Retinal pigment epithelial cell (primary cell): Measurements from ENCODE around the gene USP32.

ENCODE experiments used
- DNase-seq: peaks from one replicate; pipeline ENCODE4 v3.0.0-alpha.2; 2010; ENCODE audit warnings: low read depth
- H3K4me3 ChIP-seq: 2 replicates; pipeline ENCODE4 v1.5.1; 2011; ENCODE audit warnings: mild to moderate bottlenecking, low read length, control low read depth, moderate library complexity
- CTCF ChIP-seq: conservative IDR thresholded peaks from 2 replicates; pipeline ENCODE4 v1.5.1; 2011; ENCODE audit warnings: low read depth, low read length, control low read depth, inconsistent platforms

Gene USP32

DNA sequence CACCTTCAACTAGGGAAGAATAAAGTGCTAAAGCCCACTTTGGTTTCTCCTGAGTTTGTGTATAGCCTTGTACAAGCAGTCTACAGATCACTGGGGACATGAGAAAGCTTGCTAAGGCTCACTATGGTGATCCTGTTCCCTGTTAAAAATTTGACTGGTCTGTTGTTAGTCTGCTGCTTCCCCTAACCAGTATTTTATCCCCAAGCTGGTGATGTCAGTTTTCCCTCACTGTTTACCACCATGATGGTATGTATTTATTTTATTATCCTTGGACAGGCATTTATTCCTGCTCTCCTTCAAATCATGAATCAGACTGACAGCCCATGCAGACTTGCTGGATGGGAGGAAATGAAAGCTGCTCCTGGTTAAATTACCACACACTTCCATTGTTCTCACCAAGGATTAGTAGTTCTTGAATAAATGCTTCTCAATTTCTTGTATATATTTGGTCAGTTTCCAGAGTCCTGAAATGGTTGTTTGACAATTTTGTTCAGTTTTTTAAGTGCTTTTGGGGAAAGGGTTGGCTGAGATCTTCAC lies 142.6 kb downstream of the USP32 start:
- H3K4me3 ChIP-seq: no peak overlapping the region
- DNase-seq: no peak
- no peak for TF ChIP-seq CTCF

GRCh38 chr17:60248618-60249289 lies 143.2 kb downstream of the USP32 start:
- TF ChIP-seq CTCF: no peak
- no peak overlapping the region for H3K4me3 ChIP-seq
- no peak for DNase-seq

GRCh38 chr17:60247836-60248461 lies 144.0 kb downstream of the USP32 start:
- DNase-seq: no peak
- no peak for TF ChIP-seq CTCF
- no peak overlapping the region for H3K4me3 ChIP-seq

- DNase-seq: no peak
- H3K4me3 ChIP-seq: no peak overlapping the region
- no peak for TF ChIP-seq CTCF
These were observed 147.3 kb downstream of the USP32 start for GRCh38 chr17:60244656-60245055.

GRCh38 chr17:60240290-60240689 lies 151.6 kb downstream of the USP32 start:
- no peak overlapping the region for H3K4me3 ChIP-seq
- DNase-seq: no peak
- TF ChIP-seq CTCF: no peak

DNA sequence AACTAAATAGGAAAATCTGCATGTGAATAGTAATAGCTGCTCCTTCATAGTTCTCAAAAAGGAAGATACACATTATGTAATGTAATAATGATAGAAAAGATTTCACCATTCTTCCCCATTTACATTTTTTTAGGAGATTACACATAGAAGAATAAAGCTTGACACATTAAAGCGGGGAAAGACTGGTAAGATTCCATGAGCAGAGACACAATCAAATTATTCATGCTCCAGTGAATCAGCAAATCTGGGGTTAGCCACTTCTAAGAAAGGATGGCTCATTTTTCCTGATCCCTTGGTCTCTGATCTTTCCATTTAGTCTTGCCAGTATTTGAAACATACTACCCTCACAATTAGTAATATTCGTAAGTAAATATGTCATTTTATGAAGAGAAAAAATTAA lies 160.2 kb downstream of the USP32 start:
- no peak for TF ChIP-seq CTCF
- DNase-seq: no peak
- H3K4me3 ChIP-seq: no peak overlapping the region

GRCh38 chr17:60231234-60231633 lies 160.7 kb downstream of the USP32 start:
- peak; percentile 61 for TF ChIP-seq CTCF
- no peak for DNase-seq
- no peak overlapping the region for H3K4me3 ChIP-seq
